Skeletal muscle satellite cell (primary cell): ENCODE data around the gene PDE1A. TPM values are rescaled to one million over a fixed set of nuclear protein-coding genes. Genes with fewer than 3 reads are reported as not detected.

Source experiments
- H3K27me3 ChIP-seq: 2 replicates; pipeline ENCODE4 v1.7.0; 2013; ENCODE audit warnings: low read length; ENCODE audit not compliant: control insufficient read depth, insufficient read depth
- H3K36me3 ChIP-seq: 2 replicates; pipeline ENCODE4 v1.7.0; 2013; ENCODE audit warnings: mild to moderate bottlenecking, control low read depth, low read length; ENCODE audit not compliant: insufficient read depth
- H3K4me1 ChIP-seq: 2 replicates; pipeline ENCODE4 v1.7.0; 2013; ENCODE audit warnings: low read length; ENCODE audit not compliant: control insufficient read depth, insufficient read depth
- H3K4me2 ChIP-seq: 2 replicates; pipeline ENCODE4 v1.7.0; 2013; ENCODE audit warnings: mild to moderate bottlenecking, low read length
- H3K4me3 ChIP-seq: 2 replicates; pipeline ENCODE4 v1.7.0; 2013; ENCODE audit warnings: low read length
- H3K9ac ChIP-seq: 2 replicates; pipeline ENCODE4 v1.7.0; 2013; ENCODE audit warnings: mild to moderate bottlenecking, low read depth, low read length, moderate library complexity
- H3K9me3 ChIP-seq: replicated peaks from 2 replicates; pipeline ENCODE4 v1.7.0; 2013; ENCODE audit warnings: mild to moderate bottlenecking, control low read depth, low read length
- small RNA-seq: library from RNA; depleted of rRNA; stranded (forward); fragments of <200 nt; gene quantifications from one replicate; pipeline ENCODE3, GENCODE V24; 2012

Gene PDE1A

DNA sequence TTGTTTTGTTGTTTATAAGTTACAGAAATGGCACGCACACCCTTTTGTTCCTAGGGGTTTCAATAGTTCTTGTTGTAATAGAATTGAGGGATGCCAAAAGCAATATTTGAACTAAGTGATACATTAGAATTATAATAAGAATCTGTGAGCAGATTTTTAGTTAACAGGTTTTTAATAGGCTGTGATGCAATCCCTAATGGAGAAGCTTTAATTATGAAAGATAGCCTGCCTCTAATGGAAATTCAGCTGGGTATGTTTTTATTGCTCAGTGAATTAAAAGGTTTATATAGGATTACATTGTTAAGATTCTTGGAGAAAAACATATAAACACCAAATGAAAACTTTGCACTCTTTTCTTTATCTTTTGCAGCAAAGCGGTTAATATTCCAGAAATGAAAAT, 310.1 kb downstream of the PDE1A start:
- Histone ChIP-seq H3K4me3 (no peak overlapping the region), H3K4me1 (no peaks in the 10 kb centered on the region), H3K9ac (no peak overlapping the region), H3K9me3 (no peaks in the 10 kb centered on the region), H3K36me3 (no peaks in the 10 kb centered on the region), H3K27me3 (no peaks in the 10 kb centered on the region), H3K4me2 (no peak overlapping the region)

GRCh38 chr2:182115258-182115657, 311.6 kb downstream of the PDE1A start:
- no peaks in the 10 kb centered on the region for H3K9me3 ChIP-seq
- H3K4me3 ChIP-seq, result no peak overlapping the region
- H3K4me2 ChIP-seq, result no peak overlapping the region
- no peak overlapping the region for H3K9ac ChIP-seq
- H3K4me1 ChIP-seq, result no peaks in the 10 kb centered on the region
- H3K36me3 ChIP-seq, result no peaks in the 10 kb centered on the region
- H3K27me3 ChIP-seq, result no peaks in the 10 kb centered on the region

DNA sequence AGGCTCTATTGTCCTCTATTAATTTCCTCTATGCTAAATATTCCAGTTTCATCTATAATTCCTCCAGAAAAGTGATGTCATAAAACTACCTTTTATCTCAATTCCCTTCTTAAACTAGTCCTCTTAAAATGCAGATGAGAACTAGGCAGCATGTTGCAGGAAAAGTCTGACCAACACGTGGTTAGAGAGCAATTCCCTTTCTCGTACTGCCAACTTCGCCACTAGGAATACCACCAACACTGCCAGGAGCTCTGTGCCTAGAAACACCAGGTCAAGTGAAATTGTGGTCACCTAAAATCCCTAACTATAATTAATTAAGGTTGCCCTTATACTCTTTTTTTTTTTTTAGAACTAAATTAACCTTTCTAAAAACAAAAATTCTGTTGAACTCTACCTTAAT, 313.5 kb downstream of the PDE1A start:
- Histone ChIP-seq H3K4me1 (no peaks in the 10 kb centered on the region), H3K4me3 (no peak overlapping the region), H3K27me3 (no peaks in the 10 kb centered on the region), H3K9me3 (no peaks in the 10 kb centered on the region), H3K36me3 (no peaks in the 10 kb centered on the region), H3K4me2 (no peak overlapping the region), H3K9ac (no peak overlapping the region)

DNA sequence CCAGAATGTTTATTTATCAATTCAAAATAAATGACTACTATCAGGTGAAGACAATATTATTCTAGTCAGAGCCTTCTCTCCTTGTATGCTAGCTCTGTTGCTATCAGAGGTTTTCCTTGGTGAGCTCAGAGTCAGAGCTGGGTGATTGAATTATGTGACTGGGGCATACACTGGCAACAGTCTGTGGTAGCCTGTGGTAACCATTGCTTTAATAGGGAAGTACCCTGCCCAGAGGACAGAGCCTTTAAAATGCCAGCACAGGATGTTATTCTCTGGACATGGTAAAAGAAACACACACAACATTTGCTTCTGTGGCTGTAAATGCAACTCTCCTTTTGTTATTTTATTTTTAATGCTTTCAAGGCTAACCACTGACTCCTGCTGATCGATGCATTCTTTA, 316.5 kb downstream of the PDE1A start:
- H3K4me2 ChIP-seq, result no peak overlapping the region
- H3K27me3 ChIP-seq, result no peaks in the 10 kb centered on the region
- no peak overlapping the region for H3K9ac ChIP-seq
- no peaks in the 10 kb centered on the region for H3K36me3 ChIP-seq
- H3K4me3 ChIP-seq, result no peak overlapping the region
- H3K4me1 ChIP-seq, result no peaks in the 10 kb centered on the region
- H3K9me3 ChIP-seq, result no peaks in the 10 kb centered on the region

GRCh38 chr2:182103526-182103925, 323.3 kb downstream of the PDE1A start:
- Histone ChIP-seq H3K36me3 (no peaks in the 10 kb centered on the region), H3K27me3 (no peaks in the 10 kb centered on the region), H3K9ac (no peak overlapping the region), H3K9me3 (no peaks in the 10 kb centered on the region), H3K4me2 (no peak overlapping the region), H3K4me1 (no peaks in the 10 kb centered on the region), H3K4me3 (no peak overlapping the region)

GRCh38 chr2:182101263-182101662, 325.6 kb downstream of the PDE1A start:
- Histone ChIP-seq H3K9ac (no peak overlapping the region), H3K9me3 (no peaks in the 10 kb centered on the region), H3K4me2 (no peak overlapping the region), H3K36me3 (no peaks in the 10 kb centered on the region), H3K4me1 (no peaks in the 10 kb centered on the region), H3K4me3 (no peak overlapping the region), H3K27me3 (no peaks in the 10 kb centered on the region)

GRCh38 chr2:182098648-182099047, 328.2 kb downstream of the PDE1A start:
- Histone ChIP-seq H3K4me1 (no peaks in the 10 kb centered on the region), H3K4me3 (no peak overlapping the region), H3K36me3 (no peaks in the 10 kb centered on the region), H3K4me2 (no peak overlapping the region), H3K9ac (no peak overlapping the region), H3K27me3 (no peaks in the 10 kb centered on the region), H3K9me3 (no peaks in the 10 kb centered on the region)

DNA sequence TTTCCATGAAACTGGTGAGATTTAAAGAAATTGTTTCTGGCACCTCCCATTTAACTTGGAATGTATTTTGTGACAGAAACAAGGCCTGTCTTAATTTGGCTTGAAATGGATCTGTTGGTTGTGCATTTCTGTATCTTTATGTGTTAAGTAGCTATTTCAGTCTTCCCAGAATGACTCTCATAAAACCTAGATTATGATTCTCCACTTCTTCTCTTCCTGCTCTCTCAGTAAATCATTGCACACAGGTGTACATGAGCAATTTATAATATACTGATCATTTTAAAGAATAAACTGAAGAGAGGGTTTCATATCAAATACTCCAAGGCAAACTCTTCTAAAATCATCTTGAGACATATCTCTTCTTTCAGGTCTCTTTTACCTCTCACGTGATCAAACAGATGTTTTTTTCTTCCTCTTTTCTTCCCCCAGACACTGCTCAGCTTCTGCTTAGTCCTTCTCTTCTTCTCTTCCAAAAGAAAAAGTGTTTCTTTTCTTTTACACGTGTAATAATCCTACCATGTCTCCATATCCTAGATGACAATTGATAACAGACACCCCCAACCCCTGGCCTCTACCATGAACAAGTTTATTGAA, 329.2 kb downstream of the PDE1A start:
- Histone ChIP-seq H3K36me3 (no peaks in the 10 kb centered on the region), H3K4me2 (no peak overlapping the region), H3K4me1 (no peaks in the 10 kb centered on the region), H3K27me3 (no peaks in the 10 kb centered on the region), H3K9ac (no peak overlapping the region), H3K4me3 (no peak overlapping the region), H3K9me3 (no peaks in the 10 kb centered on the region)

GRCh38 chr2:182090486-182090885, 336.4 kb downstream of the PDE1A start:
- no peaks in the 10 kb centered on the region for H3K9me3 ChIP-seq
- no peaks in the 10 kb centered on the region for H3K36me3 ChIP-seq
- no peaks in the 10 kb centered on the region for H3K27me3 ChIP-seq
- no peak overlapping the region for H3K4me3 ChIP-seq
- no peak overlapping the region for H3K9ac ChIP-seq
- no peaks in the 10 kb centered on the region for H3K4me1 ChIP-seq
- no peak overlapping the region for H3K4me2 ChIP-seq

Small RNA genes within 50 kb of the gene (small RNA-seq; reads per million reads assigned to genes)
- not detected for gene RN7SL267P
